Esophagus muscularis mucosa (tissue), 4 donors: Measurements from ENCODE around the gene ZNF750. TPM values are rescaled to one million over a fixed set of nuclear protein-coding genes. Genes with fewer than 3 reads are reported as not detected.

ENCODE experiments used
- DNase-seq: peaks from one replicate; pipeline ENCODE4 v3.0.0-alpha.2; 2017; ENCODE audit errors: extremely low spot score
- H3K27ac ChIP-seq, 4 donors: fragments of 200-600 bp; sonication (generic); replicated peaks in 1 of 4; 1 replicate in 3 of 4; 2 replicates in 1 of 4; pipeline ENCODE4 v1.5.1; 2016 to 2019; ENCODE audit warnings: mild to moderate bottlenecking in 1 of 4
- H3K27me3 ChIP-seq, 4 donors: fragments of 200-600 bp; sonication (generic); one replicate each; pipeline versions ENCODE4 v1.5.1 to v1.6.0; 2016 to 2019
- H3K36me3 ChIP-seq, 4 donors: fragments of 200-600 bp; sonication (generic); one replicate each; pipeline ENCODE4 v1.5.1; 2016 to 2019
- H3K4me1 ChIP-seq, 4 donors: fragments of 200-600 bp; sonication (generic); one replicate each; pipeline ENCODE4 v1.5.1; 2016 to 2019
- H3K4me3 ChIP-seq, 4 donors: fragments of 200-600 bp; sonication (generic); 1 replicate in 2 of 4; 2 replicates in 2 of 4; pipeline ENCODE4 v1.5.1; 2016 to 2019; ENCODE audit warnings: mild to moderate bottlenecking in 4 of 4, moderate library complexity in 1 of 4
- H3K9me3 ChIP-seq, 4 donors: fragments of 200-600 bp; sonication (generic); 1 replicate in 3 of 4; 2 replicates in 1 of 4; pipeline ENCODE4 v1.5.1; 2016 to 2019
- CTCF ChIP-seq, 3 experiments: fragments of 200-600 bp in 2 of 3; fragments of 450-650 bp in 1 of 3; sonication (generic) in 2 of 3; IDR thresholded peaks; one replicate each; pipeline ENCODE4 v1.5.1; 2017 to 2019; ENCODE audit warnings: antibody characterized with exemption in 3 of 3, mild to moderate bottlenecking in 2 of 3, moderate library complexity in 1 of 3
- EP300 ChIP-seq: sonication (generic); formaldehyde crosslinking; IDR thresholded peaks from one replicate; pipeline ENCODE4 v1.6.1; 2017; ENCODE audit warnings: antibody characterized with exemption
- POLR2A ChIP-seq: fragments of 450-650 bp; IDR thresholded peaks from one replicate; pipeline ENCODE4 v1.6.1; 2017; ENCODE audit warnings: antibody characterized with exemption, moderate library complexity, mild to moderate bottlenecking, low read depth
- POLR2AphosphoS5 ChIP-seq, 2 donors: sonication (generic); formaldehyde crosslinking; IDR thresholded peaks; one replicate each; pipeline ENCODE4 v1.6.1; 2017; ENCODE audit warnings: antibody characterized with exemption in 2 of 2
- WGBS: methylation state at CpG from one replicate; pipeline ENCODE4 v1.1.5; 2018; 5-methylcytosine and 5-hydroxymethylcytosine counted together
- intact Hi-C: fragments of 100-400 bp; cut with DNase I; formaldehyde crosslinking; loops from one replicate; pipeline ENCODE4 v1.15.1; 2023
- total RNA-seq, 4 donors: library from RNA; depleted of rRNA; stranded (reverse); fragments of >200 nt; gene quantifications; one replicate each; pipeline versions ENCODE4 v1.1.0 to v1.2.1, GENCODE V29; 2016

Gene ZNF750
- total RNA-seq, 4 donors from 2014 or later = not detected

DNA sequence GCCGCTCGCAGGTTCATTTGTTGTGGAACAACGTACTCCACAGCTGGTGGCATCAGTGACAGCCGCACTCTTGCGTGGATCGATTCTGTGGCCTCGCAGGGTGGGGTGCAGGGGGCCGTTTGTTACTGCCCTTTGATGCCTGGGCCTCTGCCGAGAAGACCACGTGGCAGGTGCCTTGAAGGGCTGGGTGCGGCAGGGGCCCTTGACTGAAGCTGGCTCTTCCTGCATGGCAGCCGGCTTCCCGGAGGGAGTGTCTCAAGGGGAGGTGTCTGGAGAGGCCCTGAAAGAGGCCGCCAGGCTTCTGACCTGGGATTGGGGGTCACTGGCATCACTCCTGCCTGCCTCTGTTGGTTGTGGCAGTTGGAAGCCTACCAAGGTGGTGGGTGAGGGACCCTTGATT is 44.2 kb downstream of the ZNF750 start:
- H3K27ac ChIP-seq = peak overlapping the region; percentile 4 to 74 (median 29)
- no peaks in the 10 kb centered on the region for H3K9me3 ChIP-seq
- no peak overlapping the region for H3K4me3 ChIP-seq
- intact Hi-C loops = no loop called here
- H3K4me1 ChIP-seq = peaks cover 12 to 30% (median 25%) of the 10 kb centered on the region in 4 donors
- WGBS = 92% methylated on average over 14 of the region's 14 CpGs
- H3K36me3 ChIP-seq = peaks cover 0 to 44% (median 20%) of the 10 kb centered on the region in 4 donors
- no peaks in the 10 kb centered on the region for H3K27me3 ChIP-seq
- DNase-seq = no peak
- TF ChIP-seq CTCF (IDR thresholded peaks at IDR 0.05) = no peak
- TF ChIP-seq POLR2A = no peak
- TF ChIP-seq POLR2AphosphoS5 (IDR thresholded peaks at IDR 0.05) = no peak
- no peak for TF ChIP-seq EP300

DNA sequence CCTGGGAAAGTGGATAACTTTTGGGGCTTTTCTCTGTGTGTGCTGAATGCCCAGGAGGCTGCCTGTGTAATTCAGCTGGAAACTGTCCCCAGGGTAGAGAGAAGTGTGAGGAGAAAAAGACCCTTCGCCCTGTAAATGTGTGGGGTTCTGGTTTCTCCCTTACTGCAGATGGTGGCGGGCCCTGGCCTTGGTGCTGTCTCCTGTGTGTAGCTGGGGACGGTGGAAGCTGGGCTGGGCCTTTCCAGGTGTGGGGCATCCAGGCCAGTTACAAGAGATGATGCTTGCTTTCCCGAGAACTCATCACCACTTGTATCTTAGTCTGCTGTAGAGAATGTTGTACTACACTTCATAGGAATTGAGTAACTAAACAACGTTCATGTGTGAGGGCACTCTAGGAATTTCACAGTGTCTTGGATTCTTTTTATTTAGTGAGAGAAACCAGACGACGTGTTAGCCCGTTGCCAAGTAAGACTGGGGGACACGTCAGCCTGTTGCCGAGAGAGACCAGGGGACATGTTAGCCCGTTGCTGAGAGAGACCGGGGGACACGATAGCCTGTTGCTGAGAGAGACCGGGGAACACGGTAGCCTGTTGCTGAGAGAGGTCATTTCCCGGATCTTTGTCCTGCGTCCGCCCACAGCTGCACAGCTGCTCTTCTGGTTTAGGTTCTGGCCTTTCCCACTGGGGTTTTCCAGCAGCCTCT is 44.9 kb downstream of the ZNF750 start:
- TF ChIP-seq CTCF (IDR thresholded peaks at IDR 0.05) = no peak
- no peak for TF ChIP-seq POLR2A
- TF ChIP-seq POLR2AphosphoS5 (IDR thresholded peaks at IDR 0.05) = peak in 1 of 2 donors; percentile 33
- peaks cover 0 to 44% (median 15%) of the 10 kb centered on the region in 4 donors for H3K36me3 ChIP-seq
- intact Hi-C loops = no loop called here
- H3K4me1 ChIP-seq = peaks cover 12 to 30% (median 25%) of the 10 kb centered on the region in 4 donors
- H3K4me3 ChIP-seq = no peak overlapping the region
- peak overlapping the region; percentile 4 to 74 (median 29) for H3K27ac ChIP-seq
- H3K27me3 ChIP-seq = no peaks in the 10 kb centered on the region
- no peak for DNase-seq
- whole genome bisulfite sequencing = 73% methylated on average over 15 of the region's 18 CpGs
- H3K9me3 ChIP-seq = no peaks in the 10 kb centered on the region

- intact Hi-C loops = no loop called here
- Histone ChIP-seq H3K27me3 (no peaks in the 10 kb centered on the region), H3K9me3 (no peaks in the 10 kb centered on the region), H3K4me1 (peaks cover 12 to 30% (median 25%) of the 10 kb centered on the region in 4 donors), H3K4me3 (no peak overlapping the region), H3K27ac (peak overlapping the region in 3 of 4 donors; percentile 4 to 74 (median 55)), H3K36me3 (peaks cover 0 to 40% (median 11%) of the 10 kb centered on the region in 4 donors)
- WGBS = 61% methylated on average over 15 of the region's 15 CpGs
- TF ChIP-seq POLR2A (no peak), CTCF (IDR thresholded peaks at IDR 0.05) (no peak), EP300 (no peak), POLR2AphosphoS5 (IDR thresholded peaks at IDR 0.05) (no peak)
- no peak for DNase-seq
Observed at GRCh38 chr17:82793974-82794630, 45.7 kb downstream of the ZNF750 start.

GRCh38 chr17:82791532-82791931 is 48.3 kb downstream of the ZNF750 start:
- DNase-seq = no peak
- TF ChIP-seq CTCF (IDR thresholded peaks at IDR 0.05) (no peak), EP300 (no peak), POLR2A (no peak)
- intact Hi-C loops = loop anchor here (2.0 kb wide), 1 partner anchor 47 kb away; no protein-coding TSS in a partner anchor
- Histone ChIP-seq H3K36me3 (peaks cover 0 to 30% (median 9%) of the 10 kb centered on the region in 4 donors), H3K4me1 (peaks cover 12 to 34% (median 25%) of the 10 kb centered on the region in 4 donors), H3K27me3 (no peaks in the 10 kb centered on the region), H3K4me3 (no peak overlapping the region), H3K27ac (no peak overlapping the region), H3K9me3 (no peaks in the 10 kb centered on the region)
- 72% methylated on average over 12 of the region's 12 CpGs for WGBS
